Measurements from ENCODE around the gene PRDM1. TPM values are rescaled to one million over a fixed set of nuclear protein-coding genes. Genes with fewer than 3 reads are reported as not detected.

PRDM1 gene
- total RNA-seq, 4 donors from 2014 or later: 31.3 to 51.9 (median 40.9) TPM

GRCh38 chr6:106122306-106122918, 36.3 kb downstream of the PRDM1 start:
- 64 to 69% methylated on average over 6 of the region's 6 CpGs for WGBS, 2 donors
- no peak overlapping the region for H3K4me3 ChIP-seq (ENCODE audit: low read depth, poor library complexity, severe bottlenecking)
- TF ChIP-seq POLR2A (IDR thresholded peaks at IDR 0.05): no peak
- no peak for TF ChIP-seq CTCF (IDR thresholded peaks at IDR 0.05)
- peak in 1 of 2 donors; percentile 48 for DNase-seq (ENCODE audit: low spot score in 2 of 2)
- intact Hi-C loops (cut with DNase I; ENCODE audit: low total_unique reads): no loop called here

- H3K4me3 ChIP-seq (ENCODE audit: low read depth, poor library complexity, severe bottlenecking): no peak overlapping the region
- intact Hi-C loops (cut with DNase I; ENCODE audit: low total_unique reads): no loop called here
- DNase-seq (ENCODE audit: low spot score in 2 of 2): no peak
- WGBS, 2 donors: 81 to 82% methylated on average over 6 of the region's 6 CpGs
- TF ChIP-seq POLR2A (IDR thresholded peaks at IDR 0.05) (no peak), CTCF (IDR thresholded peaks at IDR 0.05) (no peak)
Observed at GRCh38 chr6:106122938-106123656, 37.0 kb downstream of the PRDM1 start.

- WGBS, 2 donors: 70 to 77% methylated on average over 4 of the region's 4 CpGs
- TF ChIP-seq CTCF (IDR thresholded peaks at IDR 0.05) (no peak), POLR2A (IDR thresholded peaks at IDR 0.05) (no peak)
- no peak for DNase-seq (ENCODE audit: low spot score in 2 of 2)
- intact Hi-C loops (cut with DNase I; ENCODE audit: low total_unique reads): no loop called here
- H3K4me3 ChIP-seq (ENCODE audit: low read depth, poor library complexity, severe bottlenecking): no peak overlapping the region
Observed at GRCh38 chr6:106124015-106124414, 37.9 kb downstream of the PRDM1 start.

GRCh38 chr6:106124437-106125430, 38.6 kb downstream of the PRDM1 start:
- TF ChIP-seq POLR2A (IDR thresholded peaks at IDR 0.05) (no peak), CTCF (IDR thresholded peaks at IDR 0.05) (no peak)
- no peak overlapping the region for H3K4me3 ChIP-seq (ENCODE audit: low read depth, poor library complexity, severe bottlenecking)
- intact Hi-C loops (cut with DNase I; ENCODE audit: low total_unique reads): no loop called here
- peak in 1 of 2 donors; percentile 56 for DNase-seq (ENCODE audit: low spot score in 2 of 2)
- 81 to 82% methylated on average over 10 of the region's 10 CpGs for WGBS, 2 donors

- intact Hi-C loops (cut with DNase I; ENCODE audit: low total_unique reads): no loop called here
- TF ChIP-seq POLR2A (IDR thresholded peaks at IDR 0.05) (no peak), CTCF (IDR thresholded peaks at IDR 0.05) (no peak)
- 80 to 84% methylated on average over 11 of the region's 11 CpGs for WGBS, 2 donors
- H3K4me3 ChIP-seq (ENCODE audit: low read depth, poor library complexity, severe bottlenecking): no peak overlapping the region
- DNase-seq (ENCODE audit: low spot score in 2 of 2): peak in 1 of 2 donors; percentile 74
Observed at GRCh38 chr6:106125925-106126435, 39.8 kb downstream of the PRDM1 start.
